SJSA1 (cell line): ENCODE data around the gene SLC26A9. TPM values are rescaled to one million over a fixed set of nuclear protein-coding genes. Genes with fewer than 3 reads are reported as not detected.

Source experiments
- DNase-seq, 2 experiments: peaks; one replicate each; pipeline ENCODE4 v3.0.0-alpha.2; 2015 to 2020; ENCODE audit warnings: low spot score in 2 of 2, low read depth in 1 of 2
- H3K27ac ChIP-seq: fragments of 250-450 bp; sonication (Bioruptor Pico); 2 replicates; pipeline ENCODE4 v1.5.1; 2020; ENCODE audit warnings: mild to moderate bottlenecking, moderate library complexity
- H3K27me3 ChIP-seq: fragments of 250-450 bp; sonication (Bioruptor Pico); replicated peaks from 2 replicates; pipeline ENCODE4 v1.5.1; 2020; ENCODE audit warnings: mild to moderate bottlenecking, moderate library complexity
- H3K36me3 ChIP-seq: fragments of 250-450 bp; sonication (Bioruptor Pico); 2 replicates; pipeline ENCODE4 v1.5.1; 2020; ENCODE audit warnings: mild to moderate bottlenecking
- H3K4me1 ChIP-seq: fragments of 250-450 bp; sonication (Bioruptor Pico); replicated peaks from 2 replicates; pipeline ENCODE4 v1.6.1; 2021; ENCODE audit warnings: mild to moderate bottlenecking
- H3K4me3 ChIP-seq: fragments of 250-450 bp; sonication (Bioruptor Pico); 2 replicates; pipeline ENCODE4 v1.5.1; 2020; ENCODE audit warnings: mild to moderate bottlenecking
- H3K9me3 ChIP-seq: fragments of 250-450 bp; sonication (Bioruptor Pico); replicated peaks from 2 replicates; pipeline ENCODE4 v1.5.1; 2020; ENCODE audit warnings: mild to moderate bottlenecking
- total RNA-seq: library from RNA; depleted of rRNA; stranded (reverse); fragments of >200 nt; shearing (Covaris generic); gene quantifications from 2 replicates; pipeline ENCODE4 v1.2.3, GENCODE V29; 2014; rRNA removed

Gene SLC26A9, protein sequence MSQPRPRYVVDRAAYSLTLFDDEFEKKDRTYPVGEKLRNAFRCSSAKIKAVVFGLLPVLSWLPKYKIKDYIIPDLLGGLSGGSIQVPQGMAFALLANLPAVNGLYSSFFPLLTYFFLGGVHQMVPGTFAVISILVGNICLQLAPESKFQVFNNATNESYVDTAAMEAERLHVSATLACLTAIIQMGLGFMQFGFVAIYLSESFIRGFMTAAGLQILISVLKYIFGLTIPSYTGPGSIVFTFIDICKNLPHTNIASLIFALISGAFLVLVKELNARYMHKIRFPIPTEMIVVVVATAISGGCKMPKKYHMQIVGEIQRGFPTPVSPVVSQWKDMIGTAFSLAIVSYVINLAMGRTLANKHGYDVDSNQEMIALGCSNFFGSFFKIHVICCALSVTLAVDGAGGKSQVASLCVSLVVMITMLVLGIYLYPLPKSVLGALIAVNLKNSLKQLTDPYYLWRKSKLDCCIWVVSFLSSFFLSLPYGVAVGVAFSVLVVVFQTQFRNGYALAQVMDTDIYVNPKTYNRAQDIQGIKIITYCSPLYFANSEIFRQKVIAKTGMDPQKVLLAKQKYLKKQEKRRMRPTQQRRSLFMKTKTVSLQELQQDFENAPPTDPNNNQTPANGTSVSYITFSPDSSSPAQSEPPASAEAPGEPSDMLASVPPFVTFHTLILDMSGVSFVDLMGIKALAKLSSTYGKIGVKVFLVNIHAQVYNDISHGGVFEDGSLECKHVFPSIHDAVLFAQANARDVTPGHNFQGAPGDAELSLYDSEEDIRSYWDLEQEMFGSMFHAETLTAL
- not detected in 2 replicates for total RNA-seq

DNA sequence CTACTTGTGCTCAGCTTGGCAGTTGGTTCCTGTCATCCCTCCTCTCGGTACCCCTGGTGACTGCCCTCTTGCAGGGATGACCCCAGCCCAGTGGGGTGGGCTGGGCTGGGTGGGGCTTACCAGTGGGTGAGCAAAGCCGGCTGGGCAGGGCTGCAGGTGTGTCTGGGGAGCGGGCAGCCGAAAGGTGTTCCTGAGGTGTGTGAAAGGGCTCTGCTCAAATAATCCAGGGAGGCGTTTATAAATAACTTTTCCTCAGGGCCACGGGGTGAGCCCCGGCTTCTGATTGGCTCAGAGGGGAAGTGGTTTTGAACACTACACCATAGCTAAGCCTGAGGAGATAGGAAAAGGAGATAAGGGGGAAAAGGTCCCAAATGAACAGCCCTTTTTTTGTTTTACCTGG, at the start of gene SLC26A9:
TSS of gene SLC26A9 (minus strand) at position 212 of the 400 bp plus-strand sequence. CDS start 7,636 bp downstream, outside the sequence.
- Histone ChIP-seq H3K4me3 (no peak within 1 kb of the TSS), H3K27me3 (peaks cover 6% of the 10 kb centered on the region)
- no peak for DNase-seq

DNA sequence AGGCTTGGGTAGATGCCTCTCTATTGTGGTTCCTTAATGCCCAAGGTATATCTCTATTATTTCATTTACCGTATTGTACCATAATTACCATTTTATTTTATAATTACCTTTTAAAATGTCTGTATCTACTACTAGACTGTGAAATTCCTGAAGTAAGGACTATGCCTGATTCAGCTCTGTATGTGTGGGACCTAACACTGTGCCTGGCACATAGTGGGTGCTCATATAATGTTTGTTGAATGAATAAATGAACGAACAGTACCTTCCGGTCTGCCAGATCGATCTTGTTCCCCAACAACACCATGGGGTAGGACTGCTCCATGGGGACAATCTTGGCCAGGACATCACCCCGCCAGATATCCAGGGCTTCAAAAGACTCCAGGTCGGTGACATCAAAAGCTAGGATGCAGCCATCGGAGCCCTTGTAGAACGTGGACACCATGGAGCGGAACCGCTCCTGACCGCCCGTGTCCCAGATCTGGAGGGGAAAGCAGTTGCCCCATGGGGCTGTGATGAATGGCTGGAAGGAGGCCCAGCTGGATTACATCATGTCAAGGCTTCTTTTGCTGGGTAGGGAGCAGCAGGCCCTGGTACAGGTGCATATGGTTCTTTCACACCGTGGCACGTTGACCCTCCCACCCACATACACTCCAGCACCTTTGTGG, 49.1 kb upstream of the SLC26A9 start:
- Histone ChIP-seq H3K36me3 (no peaks in the 10 kb centered on the region), H3K4me3 (no peak overlapping the region), H3K4me1 (no peaks in the 10 kb centered on the region), H3K27me3 (no peaks in the 10 kb centered on the region), H3K9me3 (no peaks in the 10 kb centered on the region; the same call in 1 of the 2 replicates), H3K27ac (no peak overlapping the region)
- DNase-seq, result no peak

More for the DNA sequence above, at the start of gene SLC26A9:
- Histone ChIP-seq H3K9me3 (no peaks in the 10 kb centered on the region), H3K27ac (no peak within 1 kb of the TSS), H3K36me3 (no peaks in the 10 kb centered on the region), H3K4me1 (no peaks in the 10 kb centered on the region)

DNA sequence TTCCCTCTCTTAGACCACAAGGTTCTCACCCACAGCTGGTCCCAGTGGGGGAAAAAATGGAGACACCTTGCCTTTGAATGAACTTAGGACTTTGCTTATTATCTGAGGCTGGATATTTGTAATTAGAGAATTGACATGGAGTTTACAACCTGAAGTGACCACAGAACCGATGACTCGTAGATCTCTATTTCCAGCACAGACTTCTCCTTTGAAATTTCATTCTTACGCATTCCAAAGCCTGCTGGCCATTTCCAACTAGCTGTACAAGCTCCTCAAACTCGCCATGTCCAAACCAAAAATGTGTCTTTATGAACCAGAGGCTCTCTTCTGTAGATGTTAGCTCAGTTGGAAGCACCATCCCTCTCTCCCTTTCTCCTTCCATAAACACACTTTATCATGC, 48.0 kb upstream of the SLC26A9 start:
- Histone ChIP-seq H3K27ac (no peak overlapping the region), H3K4me3 (no peak overlapping the region), H3K27me3 (no peaks in the 10 kb centered on the region; the same call in 1 of the 2 replicates), H3K9me3 (no peaks in the 10 kb centered on the region), H3K36me3 (no peaks in the 10 kb centered on the region), H3K4me1 (no peaks in the 10 kb centered on the region)
- DNase-seq, result no peak

DNA sequence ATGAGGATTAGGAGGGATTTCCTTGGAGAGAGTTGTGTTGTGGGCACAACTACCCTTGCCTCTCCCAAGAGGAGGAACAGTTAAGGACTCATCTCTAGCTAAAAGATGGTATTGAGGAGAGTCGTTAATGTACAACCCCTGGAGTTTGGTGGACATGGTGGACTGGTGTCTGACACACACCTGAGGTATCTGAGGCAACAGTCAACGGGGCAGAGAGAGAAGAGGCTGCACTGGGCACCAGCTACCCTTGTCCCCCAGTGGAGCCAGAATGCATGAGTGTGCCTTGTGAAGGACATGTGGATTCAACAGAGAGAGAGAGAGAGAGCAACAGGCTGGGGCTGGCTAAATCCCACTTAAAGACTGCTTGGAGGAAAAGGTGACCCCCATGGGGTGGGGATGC, 47.0 kb upstream of the SLC26A9 start:
- Histone ChIP-seq H3K27ac (no peak overlapping the region), H3K4me3 (no peak overlapping the region), H3K36me3 (no peaks in the 10 kb centered on the region)

DNA sequence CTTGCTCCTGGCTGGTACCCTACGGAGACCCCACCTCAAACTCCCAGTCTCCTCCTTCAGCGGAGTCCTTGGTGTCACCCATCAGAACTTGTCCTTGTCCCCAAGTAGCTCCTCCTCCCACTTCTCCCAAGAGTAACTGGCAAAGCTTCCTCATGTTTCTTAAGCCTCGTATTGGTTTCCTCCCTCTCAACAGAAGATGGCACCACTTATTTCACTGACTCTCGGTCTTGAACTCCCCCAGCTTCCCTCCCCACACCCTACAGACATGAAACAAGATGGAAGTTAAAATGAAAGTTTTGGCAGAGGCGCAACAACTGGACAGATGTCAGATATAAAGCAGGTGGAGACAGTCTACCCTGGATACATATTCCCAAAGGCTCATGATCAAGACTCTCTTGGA, 46.5 kb upstream of the SLC26A9 start:
- Histone ChIP-seq H3K4me3 (no peak overlapping the region), H3K27me3 (no peaks in the 10 kb centered on the region; the same call in 1 of the 2 replicates), H3K9me3 (no peaks in the 10 kb centered on the region), H3K36me3 (no peaks in the 10 kb centered on the region), H3K27ac (no peak overlapping the region), H3K4me1 (no peaks in the 10 kb centered on the region)
- DNase-seq, result no peak

More for the DNA sequence above, 47.0 kb upstream of the SLC26A9 start:
- no peaks in the 10 kb centered on the region for H3K9me3 ChIP-seq
- no peak for DNase-seq
- H3K27me3 ChIP-seq, result no peaks in the 10 kb centered on the region; the same call in 1 of the 2 replicates
- H3K4me1 ChIP-seq, result no peaks in the 10 kb centered on the region

DNA sequence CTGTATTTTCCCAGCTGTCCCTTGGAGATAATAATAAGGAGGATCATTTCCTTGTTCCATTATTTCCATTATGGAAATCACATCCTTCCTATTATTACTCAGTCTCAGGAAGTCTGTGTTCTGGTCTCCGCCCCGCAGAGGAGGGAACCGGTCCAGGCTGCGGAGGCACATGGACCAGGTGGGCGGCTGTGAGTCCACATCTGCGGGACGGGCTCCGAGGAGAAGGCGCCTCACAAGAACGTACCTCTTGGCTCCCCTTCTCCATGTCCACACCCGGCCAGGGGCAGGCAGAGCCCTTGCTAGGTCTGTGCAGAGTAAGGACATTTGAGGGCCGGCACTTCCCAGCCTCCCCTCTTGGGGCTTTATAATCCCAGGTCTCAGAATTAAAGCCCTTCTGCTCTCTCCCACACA, 45.3 kb upstream of the SLC26A9 start:
- Histone ChIP-seq H3K27me3 (no peaks in the 10 kb centered on the region; the same call in 1 of the 2 replicates), H3K36me3 (no peaks in the 10 kb centered on the region), H3K9me3 (no peaks in the 10 kb centered on the region), H3K4me3 (no peak overlapping the region), H3K27ac (no peak overlapping the region), H3K4me1 (no peaks in the 10 kb centered on the region)
- no peak for DNase-seq

DNA sequence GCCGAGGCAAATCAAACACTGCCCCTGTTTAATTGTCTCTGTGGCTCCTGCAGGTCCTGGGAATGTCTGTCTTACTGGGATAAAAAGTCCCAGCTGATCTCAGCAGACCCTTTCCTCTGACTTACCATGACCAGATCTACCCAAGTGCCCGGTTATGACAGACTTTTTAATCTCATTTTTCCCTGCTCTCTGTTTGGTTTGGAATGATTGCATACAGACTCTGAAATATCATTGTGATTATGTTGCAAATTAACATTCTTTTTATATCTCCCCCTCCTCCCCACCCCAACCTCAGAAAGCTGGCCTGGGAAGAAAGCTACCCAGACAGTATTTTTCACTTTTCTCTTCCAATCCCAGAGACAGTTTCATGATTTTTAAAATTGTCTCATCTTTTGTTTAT, 43.6 kb upstream of the SLC26A9 start:
- H3K9me3 ChIP-seq, result no peaks in the 10 kb centered on the region
- DNase-seq, result no peak
- no peaks in the 10 kb centered on the region; the same call in 1 of the 2 replicates for H3K27me3 ChIP-seq
- H3K4me1 ChIP-seq, result no peaks in the 10 kb centered on the region
- H3K27ac ChIP-seq, result no peak overlapping the region
- H3K36me3 ChIP-seq, result no peaks in the 10 kb centered on the region
- H3K4me3 ChIP-seq, result no peak overlapping the region

DNA sequence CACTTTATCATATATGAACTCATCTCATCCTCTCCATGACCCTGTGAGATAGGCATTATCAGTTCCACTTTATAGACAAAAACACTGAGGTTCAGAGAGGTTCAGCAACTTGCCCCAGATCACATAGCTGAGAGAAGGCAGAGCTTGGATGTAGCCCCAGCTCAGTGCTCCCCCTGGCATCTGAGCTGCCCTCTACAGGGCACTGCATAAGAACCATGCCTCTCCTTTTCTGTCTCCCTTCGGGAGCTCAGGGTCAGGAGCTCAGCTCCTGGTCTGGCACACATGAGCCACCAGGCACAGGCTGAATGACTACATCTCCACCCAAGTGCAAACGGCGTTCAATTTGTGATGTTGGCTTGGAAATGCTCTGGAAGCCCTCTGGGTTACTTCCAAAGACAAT, 43.0 kb upstream of the SLC26A9 start:
- Histone ChIP-seq H3K27me3 (no peaks in the 10 kb centered on the region; the same call in 1 of the 2 replicates), H3K4me3 (no peak overlapping the region), H3K27ac (no peak overlapping the region)

DNA sequence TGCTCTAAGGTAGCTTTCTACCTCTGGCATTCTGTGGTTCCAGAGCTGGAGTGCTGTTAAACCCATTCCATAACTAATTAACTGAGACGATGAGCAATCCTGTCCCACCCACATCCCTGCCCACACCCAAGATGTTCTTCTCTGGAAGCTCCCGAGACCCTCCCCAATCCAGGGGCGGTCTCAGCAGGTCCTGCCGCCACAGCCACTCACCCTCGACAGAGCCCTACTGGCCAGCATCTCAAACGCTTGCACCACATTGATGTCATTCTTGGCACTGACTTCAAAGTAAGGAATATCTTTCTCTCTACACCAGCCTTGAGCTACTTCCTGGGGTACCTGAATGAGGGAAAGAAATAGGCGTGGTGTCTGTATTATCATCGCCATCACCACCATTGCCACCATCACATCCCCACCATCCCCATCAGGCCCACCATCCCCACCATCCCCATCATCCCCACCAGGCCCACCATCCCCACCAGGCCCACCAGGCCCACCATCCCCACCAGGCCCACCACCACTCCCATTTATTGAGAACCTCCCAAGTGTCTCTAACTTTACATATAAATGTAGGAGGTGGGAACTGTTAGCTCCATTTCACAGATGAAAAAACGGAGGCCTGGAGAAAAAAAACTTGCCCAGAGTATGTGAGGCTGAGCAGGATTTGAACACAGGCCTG, 42.2 kb upstream of the SLC26A9 start:
- DNase-seq, result no peak

More for the DNA sequence above, 43.0 kb upstream of the SLC26A9 start:
- DNase-seq, result no peak
- H3K4me1 ChIP-seq, result no peaks in the 10 kb centered on the region
- no peaks in the 10 kb centered on the region for H3K36me3 ChIP-seq
- no peaks in the 10 kb centered on the region for H3K9me3 ChIP-seq

DNA sequence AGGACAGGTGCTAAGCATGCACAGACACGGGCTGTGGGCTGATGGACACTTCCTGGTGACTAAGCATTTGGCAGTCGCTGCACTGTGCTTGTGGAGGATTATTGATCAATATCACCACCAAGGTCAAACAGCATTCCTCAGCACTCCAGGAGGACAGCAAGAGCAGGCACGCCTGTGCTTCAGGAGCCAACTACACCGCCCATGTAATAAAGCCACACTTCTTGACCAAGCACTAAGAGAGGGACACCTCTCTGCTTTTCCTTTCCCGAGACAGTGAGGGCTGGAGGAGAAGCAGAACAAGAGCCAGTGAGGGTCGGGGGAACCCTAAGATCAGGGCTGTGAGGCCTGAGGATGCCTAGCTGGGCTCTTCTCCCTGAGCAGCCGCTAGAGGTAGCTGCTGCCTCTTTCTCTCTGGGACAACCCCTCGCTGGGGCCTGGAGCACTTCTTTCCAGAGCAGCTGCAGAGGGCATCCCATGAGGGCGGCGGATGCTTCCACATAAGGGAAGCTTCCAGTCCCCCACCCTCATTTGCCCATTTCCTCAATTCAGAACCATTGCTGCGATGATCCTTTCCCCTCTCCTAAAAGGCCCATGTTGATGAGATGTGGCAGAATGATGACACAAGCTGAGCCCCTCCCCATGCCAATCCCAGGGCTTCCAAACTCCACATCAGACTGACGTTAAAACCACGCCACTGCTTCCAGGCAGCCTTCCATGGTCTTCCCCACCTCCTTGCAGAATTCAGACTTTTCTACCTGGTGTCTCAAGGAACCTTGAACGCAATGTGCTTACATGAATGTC, 40.9 kb upstream of the SLC26A9 start:
- Histone ChIP-seq H3K4me3 (no peak overlapping the region), H3K27me3 (no peaks in the 10 kb centered on the region; the same call in 1 of the 2 replicates), H3K36me3 (no peaks in the 10 kb centered on the region), H3K27ac (no peak overlapping the region), H3K4me1 (no peaks in the 10 kb centered on the region), H3K9me3 (no peaks in the 10 kb centered on the region)
- peak; percentile 25 to 61 for DNase-seq

More for the DNA sequence above, 42.2 kb upstream of the SLC26A9 start:
- Histone ChIP-seq H3K4me3 (no peak overlapping the region), H3K4me1 (no peaks in the 10 kb centered on the region), H3K27me3 (no peaks in the 10 kb centered on the region; the same call in 1 of the 2 replicates), H3K36me3 (no peaks in the 10 kb centered on the region), H3K27ac (no peak overlapping the region), H3K9me3 (no peaks in the 10 kb centered on the region)

DNA sequence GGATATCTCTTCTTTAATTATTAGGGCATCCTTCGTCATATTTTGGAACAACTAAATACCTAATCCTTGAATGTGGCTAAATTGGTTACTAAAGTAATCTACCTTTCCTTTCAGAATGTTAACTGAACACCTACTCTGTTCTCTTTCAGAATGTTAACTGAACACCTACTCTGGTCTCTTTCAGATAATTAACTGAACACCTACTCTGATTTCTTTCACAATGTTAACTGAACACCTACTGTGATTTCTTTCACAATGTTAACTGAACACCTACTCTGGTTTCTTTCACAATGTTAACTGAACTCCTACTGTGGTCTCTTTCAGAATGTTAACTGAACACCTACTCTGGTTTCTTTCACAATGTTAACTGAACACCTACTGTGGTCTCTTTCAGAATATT, 38.0 kb upstream of the SLC26A9 start:
- Histone ChIP-seq H3K4me3 (no peak overlapping the region), H3K27me3 (no peaks in the 10 kb centered on the region), H3K4me1 (peaks cover 6% of the 10 kb centered on the region), H3K36me3 (no peaks in the 10 kb centered on the region), H3K27ac (no peak overlapping the region), H3K9me3 (no peaks in the 10 kb centered on the region)
- no peak for DNase-seq

DNA sequence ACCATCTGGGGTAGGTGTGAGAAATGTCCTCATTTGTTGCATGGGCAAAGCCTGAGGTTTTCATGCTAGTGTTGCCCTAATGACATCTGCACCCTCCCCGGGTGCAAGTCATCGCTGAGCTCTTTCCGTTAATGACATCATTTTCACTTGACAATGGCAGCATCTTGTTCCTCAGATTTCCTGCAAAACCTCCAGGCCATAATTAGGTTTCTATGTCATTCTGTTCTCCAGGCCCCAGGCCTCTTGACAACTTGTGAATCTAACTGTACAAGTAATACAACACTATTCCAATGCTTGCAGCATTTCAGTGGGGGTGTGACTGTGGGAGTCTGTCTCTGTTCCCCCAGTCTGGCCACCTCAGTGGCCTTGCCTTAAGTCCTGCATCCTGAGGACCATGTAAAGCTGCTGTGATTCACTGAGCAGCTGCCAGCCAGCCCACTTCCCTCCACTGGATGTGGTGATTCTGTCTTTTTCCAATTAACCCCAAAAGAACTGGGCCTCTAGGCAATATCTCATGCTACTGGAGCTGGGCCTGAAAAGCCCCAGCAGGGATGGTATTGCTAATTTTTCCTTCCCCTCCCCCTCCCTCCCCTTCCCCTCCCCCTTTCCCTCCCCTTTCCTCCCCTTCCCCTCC, 37.1 kb upstream of the SLC26A9 start:
- no peak for DNase-seq
- no peaks in the 10 kb centered on the region for H3K9me3 ChIP-seq
- H3K4me3 ChIP-seq, result no peak overlapping the region
- no peak overlapping the region for H3K27ac ChIP-seq
- no peaks in the 10 kb centered on the region for H3K27me3 ChIP-seq
- peaks cover 6% of the 10 kb centered on the region for H3K4me1 ChIP-seq
- H3K36me3 ChIP-seq, result no peaks in the 10 kb centered on the region
